Measurements from ENCODE around the gene ZNF559. TPM values are rescaled to one million over a fixed set of nuclear protein-coding genes. Genes with fewer than 3 reads are reported as not detected.

Gene ZNF559
- total and polyA plus RNA-seq, 2 experiments from 2014 or later: 18.9 to 19.3 TPM

DNA sequence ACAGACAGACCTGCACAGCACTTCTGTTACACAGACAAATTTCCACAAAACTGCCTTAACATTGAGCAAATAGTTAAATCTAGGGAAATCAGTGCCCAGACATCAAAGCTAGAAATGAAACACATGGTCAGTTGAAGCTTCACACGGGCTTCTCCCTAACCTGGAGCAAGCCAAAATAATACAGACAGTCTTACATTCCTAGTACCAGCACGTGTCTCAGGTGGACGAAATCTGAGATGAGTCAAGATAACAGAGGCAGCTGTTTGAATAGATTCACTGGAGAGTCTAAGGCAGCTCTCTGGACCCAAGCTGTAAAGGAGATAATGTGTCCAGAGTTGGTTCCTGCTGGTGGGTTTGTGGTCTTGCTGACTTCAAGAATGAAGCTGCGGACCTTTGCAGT is 10.2 kb upstream of the ZNF559 start (continued):
- TF ChIP-seq, protein P1, sequence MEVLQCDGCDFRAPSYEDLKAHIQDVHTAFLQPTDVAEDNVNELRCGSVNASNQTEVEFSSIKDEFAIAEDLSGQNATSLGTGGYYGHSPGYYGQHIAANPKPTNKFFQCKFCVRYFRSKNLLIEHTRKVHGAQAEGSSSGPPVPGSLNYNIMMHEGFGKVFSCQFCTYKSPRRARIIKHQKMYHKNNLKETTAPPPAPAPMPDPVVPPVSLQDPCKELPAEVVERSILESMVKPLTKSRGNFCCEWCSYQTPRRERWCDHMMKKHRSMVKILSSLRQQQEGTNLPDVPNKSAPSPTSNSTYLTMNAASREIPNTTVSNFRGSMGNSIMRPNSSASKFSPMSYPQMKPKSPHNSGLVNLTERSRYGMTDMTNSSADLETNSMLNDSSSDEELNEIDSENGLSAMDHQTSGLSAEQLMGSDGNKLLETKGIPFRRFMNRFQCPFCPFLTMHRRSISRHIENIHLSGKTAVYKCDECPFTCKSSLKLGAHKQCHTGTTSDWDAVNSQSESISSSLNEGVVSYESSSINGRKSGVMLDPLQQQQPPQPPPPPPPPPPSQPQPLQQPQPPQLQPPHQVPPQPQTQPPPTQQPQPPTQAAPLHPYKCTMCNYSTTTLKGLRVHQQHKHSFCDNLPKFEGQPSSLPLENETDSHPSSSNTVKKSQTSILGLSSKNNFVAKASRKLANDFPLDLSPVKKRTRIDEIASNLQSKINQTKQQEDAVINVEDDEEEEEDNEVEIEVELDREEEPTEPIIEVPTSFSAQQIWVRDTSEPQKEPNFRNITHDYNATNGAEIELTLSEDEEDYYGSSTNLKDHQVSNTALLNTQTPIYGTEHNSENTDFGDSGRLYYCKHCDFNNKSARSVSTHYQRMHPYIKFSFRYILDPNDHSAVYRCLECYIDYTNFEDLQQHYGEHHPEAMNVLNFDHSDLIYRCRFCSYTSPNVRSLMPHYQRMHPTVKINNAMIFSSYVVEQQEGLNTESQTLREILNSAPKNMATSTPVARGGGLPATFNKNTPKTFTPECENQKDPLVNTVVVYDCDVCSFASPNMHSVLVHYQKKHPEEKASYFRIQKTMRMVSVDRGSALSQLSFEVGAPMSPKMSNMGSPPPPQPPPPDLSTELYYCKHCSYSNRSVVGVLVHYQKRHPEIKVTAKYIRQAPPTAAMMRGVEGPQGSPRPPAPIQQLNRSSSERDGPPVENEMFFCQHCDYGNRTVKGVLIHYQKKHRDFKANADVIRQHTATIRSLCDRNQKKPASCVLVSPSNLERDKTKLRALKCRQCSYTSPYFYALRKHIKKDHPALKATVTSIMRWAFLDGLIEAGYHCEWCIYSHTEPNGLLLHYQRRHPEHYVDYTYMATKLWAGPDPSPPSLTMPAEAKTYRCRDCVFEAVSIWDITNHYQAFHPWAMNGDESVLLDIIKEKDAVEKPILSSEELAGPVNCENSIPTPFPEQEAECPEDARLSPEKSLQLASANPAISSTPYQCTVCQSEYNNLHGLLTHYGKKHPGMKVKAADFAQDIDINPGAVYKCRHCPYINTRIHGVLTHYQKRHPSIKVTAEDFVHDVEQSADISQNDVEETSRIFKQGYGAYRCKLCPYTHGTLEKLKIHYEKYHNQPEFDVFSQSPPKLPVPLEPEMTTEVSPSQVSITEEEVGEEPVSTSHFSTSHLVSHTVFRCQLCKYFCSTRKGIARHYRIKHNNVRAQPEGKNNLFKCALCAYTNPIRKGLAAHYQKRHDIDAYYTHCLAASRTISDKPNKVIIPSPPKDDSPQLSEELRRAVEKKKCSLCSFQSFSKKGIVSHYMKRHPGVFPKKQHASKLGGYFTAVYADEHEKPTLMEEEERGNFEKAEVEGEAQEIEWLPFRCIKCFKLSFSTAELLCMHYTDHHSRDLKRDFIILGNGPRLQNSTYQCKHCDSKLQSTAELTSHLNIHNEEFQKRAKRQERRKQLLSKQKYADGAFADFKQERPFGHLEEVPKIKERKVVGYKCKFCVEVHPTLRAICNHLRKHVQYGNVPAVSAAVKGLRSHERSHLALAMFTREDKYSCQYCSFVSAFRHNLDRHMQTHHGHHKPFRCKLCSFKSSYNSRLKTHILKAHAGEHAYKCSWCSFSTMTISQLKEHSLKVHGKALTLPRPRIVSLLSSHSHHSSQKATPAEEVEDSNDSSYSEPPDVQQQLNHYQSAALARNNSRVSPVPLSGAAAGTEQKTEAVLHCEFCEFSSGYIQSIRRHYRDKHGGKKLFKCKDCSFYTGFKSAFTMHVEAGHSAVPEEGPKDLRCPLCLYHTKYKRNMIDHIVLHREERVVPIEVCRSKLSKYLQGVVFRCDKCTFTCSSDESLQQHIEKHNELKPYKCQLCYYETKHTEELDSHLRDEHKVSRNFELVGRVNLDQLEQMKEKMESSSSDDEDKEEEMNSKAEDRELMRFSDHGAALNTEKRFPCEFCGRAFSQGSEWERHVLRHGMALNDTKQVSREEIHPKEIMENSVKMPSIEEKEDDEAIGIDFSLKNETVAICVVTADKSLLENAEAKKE (CRISPR knock-in tag; IDR thresholded peaks at IDR 0.05): no peak
- TF ChIP-seq NANOG (IDR thresholded peaks at IDR 0.05; ENCODE audit: borderline replicate concordance) (no peak), CREB1 (CRISPR knock-in tag; IDR thresholded peaks at IDR 0.05; ENCODE audit: low read depth) (no peak), ZNF331 (CRISPR knock-in tag; IDR thresholded peaks at IDR 0.05; ENCODE audit: low read depth) (no peak), JUNB (IDR thresholded peaks at IDR 0.05; ENCODE audit: unreplicated experiment) (no peak), EZH2 (IDR thresholded peaks at IDR 0.05; ENCODE audit: low read depth, unreplicated experiment) (no peak), POLR2AphosphoS5 (IDR thresholded peaks at IDR 0.05; ENCODE audit: low read depth) (no peak), EZH2phosphoT487 (IDR thresholded peaks at IDR 0.05; ENCODE audit: unreplicated experiment) (no peak)
- TF ChIP-seq, protein P2, sequence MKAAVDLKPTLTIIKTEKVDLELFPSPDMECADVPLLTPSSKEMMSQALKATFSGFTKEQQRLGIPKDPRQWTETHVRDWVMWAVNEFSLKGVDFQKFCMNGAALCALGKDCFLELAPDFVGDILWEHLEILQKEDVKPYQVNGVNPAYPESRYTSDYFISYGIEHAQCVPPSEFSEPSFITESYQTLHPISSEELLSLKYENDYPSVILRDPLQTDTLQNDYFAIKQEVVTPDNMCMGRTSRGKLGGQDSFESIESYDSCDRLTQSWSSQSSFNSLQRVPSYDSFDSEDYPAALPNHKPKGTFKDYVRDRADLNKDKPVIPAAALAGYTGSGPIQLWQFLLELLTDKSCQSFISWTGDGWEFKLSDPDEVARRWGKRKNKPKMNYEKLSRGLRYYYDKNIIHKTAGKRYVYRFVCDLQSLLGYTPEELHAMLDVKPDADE (IDR thresholded peaks at IDR 0.05): no peak

DNA sequence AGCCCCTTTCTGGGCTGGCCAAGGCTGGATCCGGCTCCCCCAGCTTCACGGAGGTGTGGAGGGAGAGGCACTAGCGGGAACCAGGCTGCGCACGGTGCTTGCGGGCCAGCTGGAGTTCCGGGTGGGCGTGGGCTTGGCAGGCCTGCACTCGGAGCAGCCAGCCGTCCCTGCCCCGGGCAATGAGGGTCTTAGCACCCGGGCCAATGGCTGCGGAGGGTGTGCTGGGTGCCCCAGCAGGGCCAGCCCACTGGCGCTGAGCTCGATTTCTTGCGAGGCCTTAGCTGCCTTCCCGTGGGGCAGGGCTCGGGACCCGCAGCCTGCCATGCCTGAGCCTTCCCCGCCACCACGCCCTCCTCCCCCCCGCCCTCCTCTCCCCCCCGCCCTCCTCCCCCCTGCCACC is 2.6 kb upstream of the ZNF559 start:
- no peak for DNase-seq (ENCODE audit: low spot score)
- Histone ChIP-seq H3K36me3 (ENCODE audit: insufficient read depth) (no peaks in the 10 kb centered on the region), H4K20me1 (replicated peaks; ENCODE audit: insufficient read depth) (no peaks in the 10 kb centered on the region), H3F3A (replicated peaks; ENCODE audit: low read depth) (no peaks in the 10 kb centered on the region; the same call in 1 of the 2 replicates), H3K4me2 (no peak overlapping the region), H3K4me3 (no peak overlapping the region), H2AFZ (no peak overlapping the region), H3K9me2 (ENCODE audit: insufficient read depth) (no peaks in the 10 kb centered on the region), H3K27ac (ENCODE audit: low read depth) (no peak overlapping the region), H3K79me2 (replicated peaks; ENCODE audit: insufficient read depth) (peaks cover 19% of the 10 kb centered on the region), H3K4me1 (ENCODE audit: insufficient read depth) (peaks cover 6% of the 10 kb centered on the region; the same call in 1 of the 2 replicates), H3K27me3 (ENCODE audit: insufficient read depth) (no peaks in the 10 kb centered on the region)
- no peak for ATAC-seq
- H3K4me1 Mint-ChIP-seq: no peaks in the 10 kb centered on the region
- peaks cover 17% of the 10 kb centered on the region for H3K27me3 Mint-ChIP-seq (ENCODE audit: insufficient read depth, low read depth, poor library complexity)
- peaks cover 77% of the 10 kb centered on the region for H3K9me3 Mint-ChIP-seq
- H3K27ac Mint-ChIP-seq: no peak overlapping the region
- no peak overlapping the region for H3K4me3 Mint-ChIP-seq
- H3K36me3 Mint-ChIP-seq (ENCODE audit: low read depth): peaks cover 45% of the 10 kb centered on the region
- no peak for TF ChIP-seq POLR2AphosphoS5 (IDR thresholded peaks at IDR 0.05; ENCODE audit: low read depth)
- no peak for TF ChIP-seq ZNF331 (CRISPR knock-in tag; IDR thresholded peaks at IDR 0.05; ENCODE audit: low read depth)
- TF ChIP-seq EZH2phosphoT487 (IDR thresholded peaks at IDR 0.05; ENCODE audit: unreplicated experiment): no peak
- no peak for TF ChIP-seq CREB1 (CRISPR knock-in tag; IDR thresholded peaks at IDR 0.05; ENCODE audit: low read depth)
- TF ChIP-seq EZH2 (IDR thresholded peaks at IDR 0.05; ENCODE audit: low read depth, unreplicated experiment): no peak
- TF ChIP-seq NANOG (IDR thresholded peaks at IDR 0.05; ENCODE audit: borderline replicate concordance): no peak
- no peak for TF ChIP-seq STAT1 (IDR thresholded peaks at IDR 0.05; ENCODE audit: unreplicated experiment)
